SJCRH30 (cell line): ENCODE measurements around the gene TXNDC15. TPM values are rescaled to one million over a fixed set of nuclear protein-coding genes. Genes with fewer than 3 reads are reported as not detected.
A peak's percentile ranks its signal among the peaks of the same experiment; 100 is the strongest.
"Not testable (repeated sequence)": the region's sequence is repeated elsewhere in the genome, so short reads cannot be mapped to it uniquely, and the experiment has no call there.

ENCODE experiments used
- DNase-seq, 2 experiments: peaks; one replicate each; pipeline ENCODE4 v3.0.0-alpha.2; 2015 to 2020
- H3K27ac ChIP-seq: fragments of 250-450 bp; sonication (Bioruptor Pico); 2 replicates; pipeline ENCODE4 v1.5.1; 2020; ENCODE audit warnings: mild to moderate bottlenecking, moderate library complexity
- H3K27me3 ChIP-seq: fragments of 250-450 bp; sonication (Bioruptor Pico); 2 replicates; pipeline ENCODE4 v1.5.1; 2020; ENCODE audit warnings: mild to moderate bottlenecking, moderate library complexity
- H3K36me3 ChIP-seq: fragments of 250-450 bp; sonication (Bioruptor Pico); 2 replicates; pipeline ENCODE4 v1.5.1; 2020; ENCODE audit warnings: mild to moderate bottlenecking, moderate library complexity
- H3K4me1 ChIP-seq: fragments of 250-450 bp; sonication (Bioruptor Pico); 2 replicates; pipeline ENCODE4 v1.5.1; 2020; ENCODE audit warnings: mild to moderate bottlenecking, moderate library complexity
- H3K4me3 ChIP-seq: fragments of 250-450 bp; sonication (Bioruptor Pico); 2 replicates; pipeline ENCODE4 v1.5.1; 2020; ENCODE audit warnings: mild to moderate bottlenecking, moderate library complexity
- H3K9me3 ChIP-seq: fragments of 250-450 bp; sonication (Bioruptor Pico); replicated peaks from 2 replicates; pipeline ENCODE4 v1.5.1; 2020; ENCODE audit warnings: mild to moderate bottlenecking, moderate library complexity
- total RNA-seq: library from RNA; depleted of rRNA; stranded (reverse); fragments of >200 nt; shearing (Covaris generic); gene quantifications from 2 replicates; pipeline ENCODE4 v1.2.3, GENCODE V29; 2014

TXNDC15 gene
- total RNA-seq, 1 experiment from 2014 or later, result 61.2 TPM

DNA sequence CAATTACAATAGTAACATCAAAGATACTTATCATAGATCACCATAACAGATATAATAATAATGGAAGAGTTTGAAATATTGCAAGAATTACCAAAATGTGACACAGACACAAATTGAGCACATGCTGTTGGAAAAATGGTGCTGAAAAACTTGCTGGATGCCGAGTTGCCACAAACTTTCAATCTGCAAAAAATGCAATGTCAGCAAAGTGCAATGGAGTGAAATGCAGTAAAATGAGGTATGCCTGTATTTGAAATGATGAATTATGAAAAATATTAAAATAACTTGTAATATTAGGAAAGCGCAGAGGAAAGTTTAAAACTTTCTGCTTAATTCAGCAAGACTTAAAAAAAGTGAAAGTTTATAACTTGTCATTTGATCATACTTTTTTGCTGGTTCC, 18.8 kb downstream of the TXNDC15 start:
- DNase-seq, result no peak
- Histone ChIP-seq H3K36me3 (peaks cover 5% of the 10 kb centered on the region; the same call in 1 of the 2 replicates), H3K27ac (no peak overlapping the region)

DNA sequence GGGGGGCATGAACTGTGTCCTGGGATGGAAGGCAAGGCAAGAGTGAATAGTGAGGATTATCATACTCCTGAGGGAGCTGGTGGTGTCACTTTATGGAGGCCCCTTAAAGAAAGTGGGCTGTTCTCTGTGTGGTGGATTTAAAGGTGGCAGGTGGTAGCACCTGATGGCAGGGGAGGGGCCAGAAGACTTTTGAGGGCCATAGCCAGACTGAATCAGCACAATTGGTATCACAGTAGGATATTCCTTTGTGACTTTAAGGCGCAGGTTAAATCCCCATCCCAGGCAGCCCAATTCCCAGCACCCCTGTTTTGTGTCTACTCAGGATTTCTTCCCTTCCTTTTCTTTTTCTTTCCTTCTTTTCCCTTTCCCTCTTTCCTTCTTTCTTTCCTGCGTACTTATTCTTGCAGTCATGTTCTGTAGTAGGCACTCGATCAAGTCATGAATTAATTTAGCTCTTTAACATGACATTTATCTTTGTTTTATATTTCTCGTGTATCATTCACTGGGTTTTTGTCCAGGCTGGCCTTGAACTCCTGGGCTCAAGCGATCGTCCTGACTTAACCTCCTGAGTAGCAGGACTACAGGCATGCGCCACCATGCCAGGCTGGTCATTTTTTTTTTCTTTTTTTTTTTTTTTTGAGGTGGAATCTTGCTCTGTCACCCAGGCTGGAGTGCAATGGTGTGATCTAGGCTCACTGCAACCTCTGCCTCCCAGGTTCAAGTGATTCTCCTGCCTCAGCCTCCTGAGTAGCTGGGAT, 19.8 kb downstream of the TXNDC15 start:
- Histone ChIP-seq H3K27me3 (no peaks in the 10 kb centered on the region), H3K9me3 (no peaks in the 10 kb centered on the region), H3K27ac (no peak overlapping the region), H3K36me3 (peaks cover 5% of the 10 kb centered on the region; the same call in 1 of the 2 replicates), H3K4me1 (no peaks in the 10 kb centered on the region), H3K4me3 (no peak overlapping the region)
- no peak for DNase-seq

More for the DNA sequence above, 18.8 kb downstream of the TXNDC15 start:
- Histone ChIP-seq H3K27me3 (no peaks in the 10 kb centered on the region), H3K4me1 (no peaks in the 10 kb centered on the region), H3K9me3 (no peaks in the 10 kb centered on the region), H3K4me3 (no peak overlapping the region)

- Histone ChIP-seq H3K9me3 (no peaks in the 10 kb centered on the region), H3K4me1 (no peaks in the 10 kb centered on the region), H3K27me3 (no peaks in the 10 kb centered on the region), H3K36me3 (peaks cover 6% of the 10 kb centered on the region; the same call in 1 of the 2 replicates), H3K4me3 (no peak overlapping the region), H3K27ac (no peak overlapping the region)
- peak in 1 of 2 experiments; percentile 19 for DNase-seq
These were observed 28.1 kb downstream of the TXNDC15 start for GRCh38 chr5:134902071-134902801.

GRCh38 chr5:134904610-134905245, 30.6 kb downstream of the TXNDC15 start, which contains the start of gene PCBD2:
PCBD2 (plus strand) TSS chr5:134905131; CDS start chr5:134905140, 9 bp downstream.
- Histone ChIP-seq H3K9me3 (no peaks in the 10 kb centered on the region), H3K36me3 (0 out of 2 replicates have a peak, but pooled peaks cover 2% of the 10 kb centered on the region), H3K27ac (peak within 1 kb of the TSS; percentile 85), H3K27me3 (no peaks in the 10 kb centered on the region), H3K4me3 (peak within 1 kb of the TSS; percentile 76), H3K4me1 (no peaks in the 10 kb centered on the region)
- peak; percentile 94 to 95 for DNase-seq

DNA sequence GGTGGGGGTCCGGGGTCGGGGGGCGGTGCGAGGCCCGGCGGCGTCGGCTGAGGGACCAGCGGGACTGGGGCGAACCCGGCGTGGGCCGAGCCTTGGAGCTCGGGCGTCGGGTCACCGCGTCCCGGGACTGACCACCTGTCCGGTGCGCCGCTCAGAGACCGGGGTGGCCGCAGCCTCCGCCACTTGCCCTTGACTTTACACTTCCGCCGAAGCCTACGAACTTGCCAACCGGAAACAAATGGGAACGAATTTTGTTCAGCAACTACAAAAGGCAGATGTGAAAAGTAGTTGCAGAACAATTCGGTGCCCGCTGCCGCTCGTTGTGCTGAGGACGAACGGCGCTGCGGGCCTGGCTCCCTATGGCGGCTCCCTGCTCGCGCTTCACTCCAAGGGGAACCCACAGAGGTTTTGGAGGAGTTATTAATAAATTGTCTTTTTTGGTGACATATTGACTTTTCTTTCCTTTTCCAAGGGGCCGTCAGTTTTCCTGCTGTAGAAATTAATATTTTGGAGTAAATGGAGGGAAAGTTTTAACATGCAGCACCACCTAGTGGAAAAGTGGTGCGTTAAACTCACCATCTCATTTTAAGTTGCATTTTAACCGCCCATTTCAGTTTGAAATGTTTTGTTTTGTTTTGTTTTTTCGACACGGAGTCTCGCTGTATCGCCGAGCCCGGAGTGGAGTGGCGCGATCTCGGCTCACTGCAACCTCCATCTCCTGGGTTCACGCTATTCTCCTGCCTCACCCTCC, 31.2 kb downstream of the TXNDC15 start:
- Histone ChIP-seq H3K4me3 (peak overlapping the region; percentile 76), H3K36me3 (peaks cover 2% of the 10 kb centered on the region; the same call in 1 of the 2 replicates), H3K27me3 (no peaks in the 10 kb centered on the region), H3K27ac (peak overlapping the region; percentile 85), H3K9me3 (no peaks in the 10 kb centered on the region), H3K4me1 (no peaks in the 10 kb centered on the region)
- peak; percentile 67 to 78 for DNase-seq

DNA sequence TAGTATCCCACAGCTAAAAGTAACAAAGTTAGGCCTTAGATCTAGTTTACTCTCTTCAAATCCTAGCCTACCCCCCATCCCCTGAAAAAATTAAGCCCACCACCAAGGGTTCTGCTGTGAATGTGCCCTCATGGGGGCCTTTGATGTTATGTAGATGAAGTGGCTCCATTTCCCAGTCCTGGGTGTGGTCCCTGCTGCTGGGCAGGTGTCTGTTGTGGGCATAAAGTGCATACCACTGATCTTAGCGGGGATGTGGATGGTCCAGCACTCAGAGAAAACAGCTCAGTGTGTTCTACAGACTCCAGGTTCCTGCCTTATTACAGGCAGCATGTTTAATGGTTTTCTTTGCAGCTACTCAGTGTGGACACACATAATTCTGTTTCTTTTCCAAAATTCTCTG, 32.6 kb downstream of the TXNDC15 start:
- H3K9me3 ChIP-seq, result no peaks in the 10 kb centered on the region
- no peak overlapping the region for H3K4me3 ChIP-seq
- H3K27ac ChIP-seq, result no peak overlapping the region
- H3K27me3 ChIP-seq, result no peaks in the 10 kb centered on the region
- peaks cover 2% of the 10 kb centered on the region; the same call in 1 of the 2 replicates for H3K36me3 ChIP-seq
- H3K4me1 ChIP-seq, result no peaks in the 10 kb centered on the region
- no peak for DNase-seq

DNA sequence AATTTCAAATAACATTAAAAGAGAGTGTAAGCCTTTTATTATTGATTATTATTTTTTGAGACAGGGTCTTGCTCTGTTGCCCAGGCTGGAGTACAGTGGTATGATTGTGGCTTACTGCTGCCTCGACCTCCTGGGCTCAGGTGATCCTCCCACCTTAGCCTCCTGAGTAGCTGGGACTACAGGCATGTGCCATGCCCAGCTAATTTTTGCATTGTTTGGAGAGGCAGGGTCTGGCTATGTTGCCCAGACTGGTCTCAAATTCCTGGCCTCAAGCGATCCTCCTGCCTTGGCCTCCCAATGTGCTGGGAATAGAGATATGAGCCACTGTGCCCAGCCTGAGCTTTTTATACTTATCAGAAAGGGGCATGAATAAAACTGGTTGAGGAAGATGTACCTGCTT, 36.6 kb downstream of the TXNDC15 start:
- not testable (repeated sequence) for H3K4me3 ChIP-seq, H3K27me3 ChIP-seq, H3K27ac ChIP-seq, H3K9me3 ChIP-seq, DNase-seq, H3K36me3 ChIP-seq, H3K4me1 ChIP-seq

- Histone ChIP-seq H3K4me3 (no peak overlapping the region), H3K36me3 (peaks cover 8% of the 10 kb centered on the region), H3K27ac (no peak overlapping the region), H3K9me3 (no peaks in the 10 kb centered on the region), H3K4me1 (no peaks in the 10 kb centered on the region), H3K27me3 (no peaks in the 10 kb centered on the region)
- DNase-seq, result no peak
These were observed 37.4 kb downstream of the TXNDC15 start for GRCh38 chr5:134911285-134912206.

DNA sequence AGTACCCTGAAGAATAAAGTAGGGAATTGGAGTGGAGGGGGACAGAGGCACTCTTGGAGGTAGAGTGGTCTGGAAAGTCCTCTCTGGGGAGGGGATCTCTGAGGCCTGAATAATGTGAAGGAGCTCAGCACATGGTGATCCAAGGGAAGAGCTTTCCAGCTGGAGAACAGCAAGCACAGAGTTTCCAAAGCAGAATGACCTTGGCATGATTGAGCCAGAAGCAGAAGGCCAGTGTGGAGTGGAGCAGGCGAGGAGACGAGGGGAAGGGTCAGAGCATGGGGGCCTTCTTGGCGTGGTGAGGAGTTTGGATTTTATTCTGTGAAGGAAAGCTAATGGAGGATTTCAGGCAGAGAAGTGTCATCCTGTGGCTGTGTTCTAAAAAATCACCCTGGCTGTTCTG, 39.1 kb downstream of the TXNDC15 start:
- H3K4me1 ChIP-seq, result no peaks in the 10 kb centered on the region
- no peak overlapping the region for H3K4me3 ChIP-seq
- H3K27ac ChIP-seq, result no peak overlapping the region
- H3K27me3 ChIP-seq, result no peaks in the 10 kb centered on the region
- H3K36me3 ChIP-seq, result peaks cover 11% of the 10 kb centered on the region
- H3K9me3 ChIP-seq, result no peaks in the 10 kb centered on the region
- no peak for DNase-seq

- no peaks in the 10 kb centered on the region for H3K4me1 ChIP-seq
- no peak for DNase-seq
- no peaks in the 10 kb centered on the region for H3K27me3 ChIP-seq
- H3K9me3 ChIP-seq, result no peaks in the 10 kb centered on the region
- H3K4me3 ChIP-seq, result no peak overlapping the region
- H3K36me3 ChIP-seq, result peaks cover 11% of the 10 kb centered on the region
- no peak overlapping the region for H3K27ac ChIP-seq
These were observed 39.6 kb downstream of the TXNDC15 start for GRCh38 chr5:134913795-134914194.

GRCh38 chr5:134917070-134917815, 43.1 kb downstream of the TXNDC15 start:
- Histone ChIP-seq H3K27me3 (no peaks in the 10 kb centered on the region), H3K27ac (no peak overlapping the region), H3K4me1 (peaks cover 3% of the 10 kb centered on the region; the same call in 1 of the 2 replicates), H3K4me3 (no peak overlapping the region), H3K36me3 (peaks cover 9% of the 10 kb centered on the region), H3K9me3 (no peaks in the 10 kb centered on the region; the same call in 1 of the 2 replicates)
- DNase-seq, result no peak

- H3K4me1 ChIP-seq, result peaks cover 3% of the 10 kb centered on the region; the same call in 1 of the 2 replicates
- no peak overlapping the region for H3K27ac ChIP-seq
- no peaks in the 10 kb centered on the region for H3K27me3 ChIP-seq
- DNase-seq, result no peak
- H3K4me3 ChIP-seq, result no peak overlapping the region
- no peaks in the 10 kb centered on the region; the same call in 1 of the 2 replicates for H3K9me3 ChIP-seq
- H3K36me3 ChIP-seq, result peaks cover 8% of the 10 kb centered on the region; the same call in 1 of the 2 replicates
These were observed 44.7 kb downstream of the TXNDC15 start for GRCh38 chr5:134918861-134919260.
